GOT3 (cell line): Measurements from ENCODE around the gene FREM1.

ENCODE experiments used
- DNase-seq: peaks from one replicate; lab custom pipeline; 2025; ENCODE audit warnings: mixed read lengths; lab: John Stamatoyannopoulos, UW

FREM1 gene

GRCh38 chr9:14705079-14705478 is 205.1 kb downstream of the FREM1 start:
- DNase-seq = no peak

DNA sequence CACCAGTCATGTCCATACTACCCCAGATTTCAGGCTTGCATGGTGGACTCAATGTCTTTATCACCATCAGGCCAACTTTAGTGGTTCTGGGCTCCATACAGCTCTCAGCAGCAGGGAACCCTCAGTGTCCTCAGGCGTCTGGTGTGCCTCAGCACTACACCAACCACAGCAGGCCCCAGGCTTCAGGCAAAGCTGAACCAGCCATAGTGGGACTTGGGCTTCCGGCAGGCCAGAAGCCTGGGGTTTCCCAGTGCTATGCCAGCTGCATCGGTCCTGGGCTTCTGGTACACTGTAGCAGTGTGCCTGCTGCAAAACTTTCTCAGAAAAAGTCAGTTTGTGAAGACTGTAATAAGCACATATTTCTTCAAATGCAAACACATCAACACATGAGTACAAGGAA is 205.9 kb downstream of the FREM1 start:
- no peak for DNase-seq

DNA sequence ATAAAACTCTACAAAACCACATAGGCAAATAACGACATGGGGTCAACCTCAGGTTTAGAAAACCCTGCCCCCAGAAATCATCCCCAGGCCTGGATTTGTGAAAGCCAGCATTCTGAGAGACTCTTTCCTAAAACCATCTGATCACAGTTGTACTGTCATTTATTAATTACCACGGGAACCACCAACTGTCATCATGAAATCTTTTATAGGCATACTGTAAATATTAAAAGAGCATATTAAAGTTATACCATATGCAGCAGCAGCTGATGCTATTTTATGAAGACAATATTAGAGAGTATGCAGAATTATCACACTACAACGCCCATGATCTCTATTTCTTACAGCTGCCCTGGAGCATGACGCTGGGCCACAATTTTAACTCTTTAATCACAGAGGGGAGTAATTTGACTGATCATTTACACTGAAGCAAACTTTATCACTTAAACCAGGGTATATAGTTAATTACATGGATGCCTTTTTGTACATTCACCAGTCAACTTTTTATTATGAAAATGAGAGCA is 208.0 kb downstream of the FREM1 start:
- DNase-seq = no peak

DNA sequence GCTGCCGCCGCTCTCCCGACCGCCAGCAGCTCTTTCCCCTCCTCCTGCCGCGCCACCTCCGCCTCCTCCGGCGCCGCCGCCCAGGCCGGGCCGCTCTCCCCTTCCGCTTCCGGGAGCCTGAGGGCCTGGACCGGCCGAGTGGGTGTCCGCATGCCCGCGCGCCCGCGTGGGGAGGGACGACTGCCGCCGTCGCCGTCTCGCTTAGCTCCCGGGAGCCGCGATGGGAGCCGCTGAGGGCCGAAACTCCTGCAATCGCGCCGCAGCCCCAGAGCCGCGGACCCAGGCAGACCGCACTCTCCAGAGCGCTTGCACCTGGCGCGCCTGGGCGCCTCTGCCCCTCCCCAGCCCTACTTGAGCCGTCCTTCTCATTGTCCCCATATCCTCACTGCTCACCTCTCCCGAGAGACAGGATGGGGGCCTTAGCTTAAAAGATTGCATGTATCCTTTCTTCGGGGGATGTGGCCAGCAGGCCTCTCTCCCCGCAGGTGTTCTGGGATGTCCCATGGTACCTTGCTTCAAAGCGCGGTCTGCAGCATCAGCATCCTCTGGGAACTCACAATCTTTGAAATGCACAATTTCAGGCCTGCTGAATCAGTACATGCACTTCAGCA is 216.9 kb downstream of the FREM1 start, which contains the start of gene ZDHHC21:
Gene ZDHHC21, minus strand, starts transcription at position 182 of the 611 bp plus-strand sequence. CDS start 19,092 bp downstream, outside the sequence.
- DNase-seq = no peak

DNA sequence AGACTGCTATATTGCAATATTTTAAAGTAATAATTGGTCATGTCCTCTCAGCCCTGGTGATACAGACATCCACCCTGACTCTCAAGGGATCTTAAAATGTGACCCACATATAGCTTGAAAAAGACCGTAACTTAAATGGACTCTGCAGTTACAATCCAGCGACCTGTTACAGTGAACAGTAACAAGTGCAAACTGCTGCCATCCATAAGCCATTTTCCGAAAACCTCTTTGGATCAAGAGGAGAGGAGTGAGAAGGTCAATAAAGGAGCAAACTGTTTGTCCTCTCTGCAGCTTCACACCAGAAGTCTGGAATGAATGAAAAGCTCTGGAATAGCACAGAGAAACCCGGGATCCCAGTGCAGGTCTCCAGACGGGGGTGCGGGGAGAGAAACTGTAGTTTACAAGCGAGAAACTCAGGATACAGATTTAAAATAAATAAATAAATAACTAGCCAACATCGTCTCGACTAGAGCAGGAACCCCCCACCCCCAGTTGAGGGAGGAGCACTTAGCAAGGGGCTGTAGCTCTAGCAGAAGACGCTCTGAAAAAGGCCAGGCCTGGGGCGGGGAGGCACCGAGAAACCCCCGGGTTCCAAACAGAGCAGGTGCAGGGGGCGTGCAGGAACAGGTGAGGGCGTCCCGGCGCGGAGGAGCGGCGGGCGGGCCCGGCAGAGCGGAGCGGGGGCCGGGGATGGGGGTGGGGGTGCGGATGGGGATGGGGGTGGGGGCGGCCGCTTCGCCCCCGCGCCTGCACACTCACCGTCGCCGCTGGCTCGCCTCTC is 217.6 kb downstream of the FREM1 start:
- DNase-seq = no peak

- no peak for DNase-seq
Measured at GRCh38 chr9:14690948-14691730, 219.1 kb downstream of the FREM1 start.

DNA sequence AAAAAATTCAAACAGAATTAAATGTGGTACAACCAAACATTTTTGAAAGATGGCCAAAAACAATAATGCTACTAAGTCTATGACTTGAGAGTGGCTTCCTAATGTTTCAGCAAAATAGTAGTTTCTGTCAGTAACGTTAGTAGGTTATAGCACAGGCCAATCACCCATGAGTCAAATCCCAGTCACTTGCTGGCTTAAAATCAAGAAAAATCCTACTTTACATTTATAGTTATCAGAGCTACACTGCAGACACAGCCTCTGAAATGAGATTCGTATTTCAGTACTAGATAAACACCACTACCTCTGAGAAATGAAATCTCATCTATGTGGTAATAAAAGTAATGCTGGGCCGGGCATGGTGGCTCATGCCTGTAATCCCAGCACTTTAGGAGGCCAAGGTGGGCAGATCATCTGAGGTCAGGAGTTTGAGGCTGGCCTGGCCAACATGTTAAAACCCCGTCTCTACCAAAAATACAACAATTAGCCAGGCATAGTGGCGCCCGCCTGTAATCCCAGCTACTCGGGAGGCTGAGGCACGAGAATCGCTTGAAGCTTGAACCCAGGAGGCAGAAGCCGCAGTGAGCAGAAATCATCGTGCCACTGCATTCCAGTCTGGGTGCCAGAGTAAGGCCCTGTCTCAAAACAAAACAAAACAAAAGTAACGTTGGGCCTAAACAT is 223.0 kb downstream of the FREM1 start:
- DNase-seq = no peak

DNA sequence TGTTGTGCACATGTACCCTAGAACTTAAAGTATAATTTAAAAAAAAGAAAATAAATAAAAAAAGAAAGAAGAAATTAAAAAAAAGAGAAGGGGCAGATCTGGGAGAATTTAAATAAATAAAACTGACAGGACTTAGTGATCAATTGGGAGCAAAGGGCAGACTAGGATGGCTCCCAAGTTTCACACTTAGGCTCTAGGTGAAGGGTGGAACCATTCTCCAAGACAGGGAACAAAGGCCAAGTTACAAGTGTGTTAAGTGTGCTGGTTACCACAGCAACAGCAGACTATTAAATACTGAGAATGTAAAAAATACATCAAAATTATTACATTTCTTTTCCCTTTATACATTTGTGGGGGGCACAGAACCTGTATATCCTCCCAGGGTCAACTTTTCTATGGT is 224.1 kb downstream of the FREM1 start:
- no peak for DNase-seq
